COLO829 (cell line): ENCODE results near the gene GALNTL6.
"Not testable (repeated sequence)": the region's sequence is repeated elsewhere in the genome, so short reads cannot be mapped to it uniquely, and the experiment has no call there.

Experiments used
- DNase-seq: peaks from one replicate; pipeline ENCODE4 v3.0.0; 2012; ENCODE audit warnings: low spot score

GALNTL6 gene

DNA sequence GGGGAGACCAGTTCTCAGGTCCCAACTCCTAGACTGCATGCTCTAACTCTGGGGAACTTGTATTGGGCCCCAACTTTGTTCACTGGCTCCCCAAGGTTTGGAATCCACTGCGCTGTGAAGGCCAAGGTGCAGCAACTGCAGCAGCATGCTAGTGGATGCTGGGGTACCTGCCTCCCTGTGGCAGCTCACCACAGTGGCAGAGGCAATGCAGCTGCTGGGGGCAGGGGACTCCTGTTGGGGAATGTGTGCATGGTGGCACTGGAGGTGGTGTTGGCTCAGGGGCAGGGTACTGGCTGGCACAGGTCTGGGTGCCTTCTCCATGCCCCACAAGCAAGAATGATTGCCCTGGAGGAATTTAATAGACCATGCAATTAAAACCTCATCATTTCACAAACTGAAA, 862.0 kb downstream of the GALNTL6 start:
- no peak for DNase-seq

GRCh38 chr4:172680691-172681090, 867.5 kb downstream of the GALNTL6 start:
- DNase-seq = no peak

GRCh38 chr4:172683021-172683420, 869.8 kb downstream of the GALNTL6 start:
- no peak for DNase-seq

DNA sequence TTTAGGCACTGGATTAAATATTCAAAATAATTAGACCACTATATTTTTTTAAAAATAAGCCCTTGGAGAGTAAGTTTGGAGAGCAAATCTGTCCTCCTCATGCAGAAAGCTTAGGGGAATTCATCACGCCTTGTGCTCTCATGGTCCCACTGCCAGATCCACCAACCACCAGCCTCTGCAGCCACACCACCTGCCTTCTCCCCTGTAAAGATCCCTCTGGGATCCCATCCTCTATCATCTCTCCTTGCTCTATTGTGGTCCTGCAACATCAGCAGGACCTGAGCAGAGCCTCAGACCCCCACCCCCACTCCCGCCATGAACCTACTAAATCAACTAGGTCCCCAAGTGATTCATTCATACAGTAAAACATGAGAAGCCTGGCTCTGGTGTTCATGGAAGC, 872.8 kb downstream of the GALNTL6 start:
- DNase-seq = no peak

- DNase-seq = no peak
These were observed 875.3 kb downstream of the GALNTL6 start for GRCh38 chr4:172688534-172688933.

- no peak for DNase-seq
These were observed 878.3 kb downstream of the GALNTL6 start for GRCh38 chr4:172691552-172691951.

DNA sequence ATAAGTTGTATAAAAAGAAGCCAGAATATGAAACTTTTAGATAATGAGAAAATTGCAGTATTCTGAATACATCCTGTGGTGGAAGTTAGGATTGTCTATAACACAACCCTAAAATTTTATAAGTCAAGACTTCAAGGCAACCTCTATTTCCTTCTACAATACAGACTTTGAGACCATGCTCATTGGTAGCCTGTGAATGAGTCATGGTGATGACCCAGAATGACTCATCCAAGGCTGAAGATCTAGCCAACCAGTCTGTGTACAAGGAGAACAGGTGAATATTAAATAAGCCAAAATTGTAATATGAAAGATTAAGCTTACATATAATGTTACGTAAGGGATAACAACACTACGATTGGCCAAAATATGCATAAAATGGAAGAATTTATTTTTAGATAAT, 879.5 kb downstream of the GALNTL6 start:
- DNase-seq = no peak

DNA sequence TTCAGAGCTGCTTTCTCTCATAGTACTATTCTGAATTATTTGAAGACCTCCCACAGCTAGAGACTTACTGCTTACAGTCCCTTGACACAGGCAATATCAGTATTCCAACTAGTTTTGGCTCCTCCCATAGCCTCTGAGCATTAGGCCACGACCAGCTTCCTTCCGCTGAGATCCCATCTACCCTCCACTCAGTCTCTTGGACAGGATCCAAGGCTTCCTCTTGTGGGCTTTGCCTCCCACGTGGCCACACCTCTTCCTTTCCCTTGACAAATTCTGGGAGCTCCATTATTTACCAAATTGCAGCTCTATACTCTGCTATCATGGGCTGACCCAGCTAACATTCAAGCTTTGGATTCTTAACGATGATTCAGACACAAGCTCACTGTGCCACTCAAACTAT, 885.1 kb downstream of the GALNTL6 start:
- no peak for DNase-seq

GRCh38 chr4:172705565-172705964, 892.4 kb downstream of the GALNTL6 start:
- DNase-seq = no peak

DNA sequence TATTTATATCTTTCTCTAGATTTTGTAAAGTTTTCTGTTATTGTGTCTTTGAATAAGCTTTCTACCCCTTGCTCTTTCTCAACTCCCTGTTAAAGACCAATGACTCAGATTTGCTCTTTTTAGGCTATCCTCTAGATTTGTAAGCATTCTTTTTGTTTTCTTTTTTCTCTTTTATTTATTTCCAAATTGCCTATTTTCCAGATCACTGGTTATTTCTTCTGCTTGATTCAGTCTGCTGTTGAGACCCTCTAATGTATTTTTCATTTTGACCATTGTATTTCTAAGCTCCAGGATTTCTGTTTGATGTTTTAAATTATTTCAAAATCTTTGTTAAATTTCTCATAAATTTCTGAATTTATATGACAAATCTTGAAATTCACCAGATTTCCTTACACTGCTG, 892.8 kb downstream of the GALNTL6 start:
- DNase-seq = no peak

DNA sequence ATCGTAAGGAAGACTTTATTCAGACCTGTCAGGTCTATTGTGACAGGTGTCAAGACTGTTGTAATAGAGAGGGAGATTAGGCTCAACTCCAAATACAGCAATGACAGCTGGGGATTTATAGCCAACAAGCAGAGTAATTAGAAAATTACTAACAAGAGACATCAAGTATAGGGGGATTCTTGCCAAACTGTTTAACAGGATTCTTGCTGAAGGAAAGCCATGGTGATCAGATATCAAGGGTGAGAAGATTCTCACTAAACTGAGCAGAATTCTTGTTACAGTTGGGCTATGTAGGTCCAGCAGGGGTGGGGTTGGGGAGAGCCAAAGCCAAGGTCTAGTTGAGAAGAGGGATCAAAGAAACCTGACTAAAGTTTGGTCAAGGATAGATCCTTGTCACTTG, 894.4 kb downstream of the GALNTL6 start:
- DNase-seq = no peak

DNA sequence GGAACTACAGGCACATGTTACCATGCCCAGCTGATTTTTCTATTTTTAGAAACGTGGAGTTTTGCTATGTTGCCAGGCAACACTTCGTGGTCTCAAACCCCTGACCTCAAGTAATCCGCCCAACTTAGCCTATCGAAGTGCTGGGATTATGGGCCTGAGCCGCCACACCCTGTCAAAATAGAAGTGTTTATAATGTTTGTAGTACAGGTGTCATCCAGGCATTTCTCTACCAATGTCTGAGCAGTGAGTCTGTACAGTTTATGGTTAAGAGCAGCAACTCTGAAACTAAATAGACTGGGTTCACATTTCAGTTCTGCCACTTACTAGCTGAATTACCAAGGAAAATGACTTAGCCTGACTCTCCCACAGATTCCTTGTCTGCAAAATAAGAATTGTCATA, 895.0 kb downstream of the GALNTL6 start:
- no peak for DNase-seq

DNA sequence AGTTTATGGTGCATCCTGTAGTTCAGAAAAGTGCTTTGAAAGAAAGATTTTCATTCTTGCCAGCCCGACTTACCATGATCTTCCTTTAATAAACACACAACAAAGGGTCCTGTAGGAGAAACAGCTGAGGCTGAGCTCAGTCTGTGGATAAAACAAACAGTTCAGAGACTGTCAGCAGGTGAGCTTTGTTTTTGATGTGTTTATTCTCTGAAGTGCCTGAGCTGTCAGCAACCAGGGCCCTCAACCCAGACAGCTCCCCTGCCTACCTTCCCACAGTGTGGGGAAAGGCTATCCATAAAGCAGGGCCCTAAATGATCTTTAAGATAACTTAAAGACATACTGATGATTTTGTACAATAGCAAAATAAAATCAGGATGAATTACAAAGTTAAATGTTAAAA, 896.2 kb downstream of the GALNTL6 start:
- DNase-seq = no peak

DNA sequence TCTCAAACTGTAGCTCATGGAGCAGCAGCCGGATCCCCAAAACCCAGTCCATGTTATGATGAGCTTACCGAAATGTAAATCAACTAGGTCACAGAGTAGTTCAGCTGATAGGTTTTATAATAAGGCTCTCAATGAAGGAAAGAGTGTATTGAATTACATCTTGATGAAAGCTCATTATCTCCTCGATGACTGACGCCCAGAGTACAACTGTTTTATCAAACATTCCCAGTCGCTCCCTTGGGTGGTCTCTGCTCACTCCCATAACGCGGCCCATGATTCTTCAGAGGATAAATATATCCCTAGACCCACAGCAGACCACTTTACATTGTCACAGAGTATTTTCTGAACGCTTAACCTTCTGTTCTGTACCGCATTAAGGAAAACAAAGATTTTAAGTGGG, 903.1 kb downstream of the GALNTL6 start:
- DNase-seq = no peak

GRCh38 chr4:172721659-172722058, 908.5 kb downstream of the GALNTL6 start:
- no peak for DNase-seq

DNA sequence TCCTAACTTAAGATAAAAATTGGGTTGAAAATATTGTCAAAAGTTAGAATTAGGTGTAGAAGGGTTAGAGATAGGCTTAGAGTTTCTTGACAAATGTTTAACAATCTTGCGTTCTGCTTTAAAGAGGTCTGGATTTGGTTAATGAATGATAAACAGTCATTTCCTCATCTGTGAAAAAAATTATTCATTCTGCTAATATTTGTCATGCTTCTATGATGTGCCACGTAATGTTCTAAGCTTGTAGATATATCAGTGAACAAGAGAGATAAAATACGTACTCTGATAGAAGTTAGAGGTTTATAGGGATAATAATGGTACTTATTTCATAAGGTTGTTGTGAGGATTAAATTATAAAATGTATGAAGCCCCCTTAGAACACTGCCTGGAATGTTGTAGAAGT, 912.4 kb downstream of the GALNTL6 start:
- no peak for DNase-seq

- no peak for DNase-seq
These were observed 912.8 kb downstream of the GALNTL6 start for GRCh38 chr4:172726001-172726423.

DNA sequence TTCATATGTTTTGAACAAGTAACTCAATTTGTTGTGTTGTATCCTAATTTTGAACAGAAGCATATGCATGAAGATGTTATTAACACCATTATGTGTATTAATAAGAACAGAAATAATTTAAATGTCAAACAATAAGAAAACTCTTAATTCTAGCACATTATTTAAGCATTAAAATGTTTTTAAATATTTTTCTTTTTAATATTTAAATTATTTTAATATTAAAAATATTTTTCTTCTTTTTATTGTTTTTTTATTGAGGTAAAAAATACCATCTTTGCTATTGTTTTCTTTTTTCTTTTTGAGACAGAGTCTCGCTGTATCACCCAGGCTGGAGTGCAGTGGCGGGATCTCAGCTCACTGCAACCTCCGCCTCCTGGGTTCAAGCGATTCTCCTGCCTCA, 914.4 kb downstream of the GALNTL6 start:
- DNase-seq = no peak

DNA sequence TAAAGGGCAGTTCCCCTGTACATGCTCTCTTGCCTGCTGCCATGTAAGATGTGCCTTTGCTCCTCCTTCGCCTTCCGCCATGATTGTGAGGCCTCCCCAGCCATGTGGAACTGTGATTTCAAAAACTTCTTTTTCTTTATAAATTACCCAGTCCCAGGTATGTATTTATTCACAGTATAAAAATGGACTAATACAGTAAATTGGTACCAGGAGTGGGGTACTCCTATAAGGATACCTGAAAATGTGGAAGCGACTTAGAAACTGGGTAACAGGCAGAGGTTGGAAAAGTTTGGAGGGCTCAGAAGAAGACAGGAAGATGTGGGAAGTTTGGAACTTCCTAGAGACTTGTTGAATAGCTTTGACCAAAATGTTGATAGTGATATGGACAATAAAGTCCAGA, 920.4 kb downstream of the GALNTL6 start:
- not testable (repeated sequence) for DNase-seq

- DNase-seq = no peak
These were observed 921.4 kb downstream of the GALNTL6 start for GRCh38 chr4:172734555-172734954.

GRCh38 chr4:172736046-172736445, 922.8 kb downstream of the GALNTL6 start:
- DNase-seq = no peak

GRCh38 chr4:172740434-172740833, 927.2 kb downstream of the GALNTL6 start:
- DNase-seq = no peak

DNA sequence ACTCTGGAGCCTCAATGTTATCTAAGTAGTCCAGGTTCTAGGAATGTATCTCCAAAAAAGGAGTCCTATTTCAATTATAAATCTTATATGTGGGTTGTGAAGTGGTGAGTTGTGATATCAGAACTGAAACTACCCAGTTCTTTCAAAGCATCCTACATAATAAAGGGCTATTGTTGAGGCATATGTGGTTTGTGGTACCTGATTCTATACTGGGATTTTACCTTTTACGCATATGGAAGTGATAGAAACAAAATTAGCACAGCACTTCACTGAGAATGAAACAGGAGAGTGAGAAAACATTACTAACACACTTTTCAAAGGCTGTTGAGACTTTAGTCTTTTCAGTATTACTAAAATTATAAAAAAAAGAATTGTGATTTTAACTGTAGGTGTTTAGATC, 937.7 kb downstream of the GALNTL6 start:
- DNase-seq = no peak

DNA sequence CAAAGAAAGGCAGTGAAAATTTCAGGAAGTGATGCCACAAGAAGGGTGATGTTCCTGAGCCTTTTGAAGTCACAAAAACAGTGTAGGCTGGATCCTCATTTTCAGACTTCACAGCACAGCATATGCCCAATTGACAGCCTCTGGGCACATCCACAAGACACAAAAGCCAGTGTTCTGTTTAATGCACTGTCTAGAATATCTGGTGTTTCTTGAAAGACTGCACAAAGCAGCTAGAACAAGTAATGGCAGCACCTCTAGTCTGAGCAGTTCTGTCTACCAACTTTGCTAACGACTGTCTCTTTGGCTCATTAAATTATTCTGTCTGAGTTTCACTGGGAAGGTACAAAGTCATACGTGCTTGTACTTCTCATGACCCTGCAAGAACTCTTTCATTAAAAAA, 938.3 kb downstream of the GALNTL6 start:
- DNase-seq = no peak
